Measurements from ENCODE around the gene SYT7.

The SYT7 gene

DNA sequence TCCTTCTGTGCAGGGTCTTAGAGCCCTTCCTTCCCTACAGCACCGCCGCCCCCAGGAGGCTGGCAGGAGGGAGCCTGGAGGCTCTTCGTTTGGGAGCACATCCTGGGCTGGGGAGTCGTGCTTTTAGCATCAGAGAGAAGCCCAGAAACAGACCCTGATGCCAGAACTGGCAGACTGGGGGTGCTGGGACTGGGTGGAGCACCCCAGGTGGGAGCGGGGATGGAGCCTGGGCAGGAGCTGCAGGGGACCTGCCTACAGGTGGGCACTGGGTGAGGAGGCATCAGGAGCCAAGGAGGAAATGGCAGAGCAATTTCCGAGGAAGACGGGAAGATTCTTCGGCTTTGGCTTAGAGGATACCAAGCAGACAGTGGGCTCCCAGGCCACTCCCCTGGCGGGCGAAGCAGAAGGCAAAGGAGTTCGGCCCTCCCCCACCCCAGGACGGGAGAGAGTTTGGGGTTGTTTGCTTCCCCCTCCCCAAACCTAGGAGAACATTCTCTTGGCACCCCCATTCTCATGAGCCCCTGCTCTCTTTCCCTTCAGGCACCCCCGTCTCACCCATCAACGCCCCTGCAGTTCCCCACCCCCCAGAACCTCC is 1.1 kb downstream of the SYT7 start:
- no peak for DNase-seq

DNA sequence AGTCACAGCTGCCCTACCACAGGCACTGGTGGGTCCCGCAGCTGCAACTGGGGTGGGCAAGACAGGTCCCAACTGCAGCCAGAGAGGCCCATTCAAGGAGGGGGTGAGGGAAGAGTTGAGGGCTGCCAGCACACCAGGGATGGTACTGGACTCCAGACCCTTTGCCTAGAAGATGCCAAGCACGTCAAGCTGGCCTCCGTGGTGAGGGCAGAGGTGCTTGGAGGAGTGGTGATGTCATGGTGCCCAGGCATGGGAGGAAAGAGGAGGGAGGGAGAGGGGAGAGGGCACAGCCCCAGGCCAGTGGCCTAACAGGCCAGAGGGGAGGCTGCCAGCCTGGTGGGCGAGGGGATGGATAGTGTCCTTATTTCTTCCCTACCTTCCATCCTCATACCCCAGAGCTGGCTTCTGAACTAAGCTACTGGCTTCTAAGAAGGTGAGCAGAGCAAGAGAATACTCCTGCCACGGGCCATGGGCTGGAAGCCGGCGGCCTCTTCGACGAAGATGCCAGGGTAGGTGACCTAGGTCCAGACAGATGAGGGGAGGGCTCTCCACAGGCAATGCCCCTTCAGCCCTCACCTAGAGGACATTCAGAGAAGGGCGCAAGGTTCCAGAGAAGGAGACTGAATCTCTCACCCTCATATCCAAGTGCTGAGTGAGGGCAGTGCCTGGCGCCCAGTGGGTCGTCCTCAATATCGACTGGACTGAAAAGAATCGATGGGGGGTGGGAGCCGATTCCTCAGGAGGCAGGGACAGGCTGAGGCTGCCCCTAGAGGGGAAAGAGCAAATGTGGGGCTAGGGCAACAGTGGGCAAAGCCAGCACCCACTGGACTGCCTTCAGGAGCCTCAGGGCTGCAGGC is 1.8 kb downstream of the SYT7 start:
- DNase-seq: no peak

DNA sequence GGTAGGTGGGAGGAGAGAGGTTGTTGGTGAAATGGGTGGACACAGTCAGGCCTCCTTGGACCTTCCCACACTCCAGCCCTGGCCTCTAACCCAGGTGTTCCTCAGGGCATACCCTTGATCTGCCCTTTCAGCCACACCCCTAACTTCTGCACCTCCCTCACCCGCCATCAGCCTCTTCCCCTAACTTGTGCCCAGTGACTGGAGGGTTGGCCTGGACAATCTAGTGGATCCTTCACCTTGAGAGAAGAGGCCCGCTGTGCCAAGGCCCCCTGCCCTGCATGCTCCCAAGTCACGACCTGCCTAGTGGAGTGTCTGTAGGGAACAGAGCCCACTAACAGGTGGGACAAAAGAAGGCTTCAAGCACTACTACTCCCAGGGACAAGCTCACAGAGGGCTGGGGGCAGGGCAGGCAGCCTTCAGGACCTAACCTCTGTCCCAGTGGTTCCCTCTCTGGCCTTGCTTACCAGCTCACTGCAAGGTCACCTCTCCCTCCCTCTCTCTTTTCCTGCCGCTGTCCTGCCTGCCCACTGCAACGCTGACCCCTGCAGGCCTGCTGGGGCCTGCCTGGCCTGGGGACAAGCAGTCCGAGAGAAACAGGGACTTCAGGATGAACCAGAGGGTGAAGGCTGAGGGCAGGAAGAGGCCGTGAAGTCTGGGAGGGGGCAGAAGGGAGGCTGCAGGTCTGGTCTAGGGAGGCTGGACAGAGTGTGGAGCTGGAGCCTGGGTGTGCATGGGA is 3.3 kb downstream of the SYT7 start:
- DNase-seq: no peak

DNA sequence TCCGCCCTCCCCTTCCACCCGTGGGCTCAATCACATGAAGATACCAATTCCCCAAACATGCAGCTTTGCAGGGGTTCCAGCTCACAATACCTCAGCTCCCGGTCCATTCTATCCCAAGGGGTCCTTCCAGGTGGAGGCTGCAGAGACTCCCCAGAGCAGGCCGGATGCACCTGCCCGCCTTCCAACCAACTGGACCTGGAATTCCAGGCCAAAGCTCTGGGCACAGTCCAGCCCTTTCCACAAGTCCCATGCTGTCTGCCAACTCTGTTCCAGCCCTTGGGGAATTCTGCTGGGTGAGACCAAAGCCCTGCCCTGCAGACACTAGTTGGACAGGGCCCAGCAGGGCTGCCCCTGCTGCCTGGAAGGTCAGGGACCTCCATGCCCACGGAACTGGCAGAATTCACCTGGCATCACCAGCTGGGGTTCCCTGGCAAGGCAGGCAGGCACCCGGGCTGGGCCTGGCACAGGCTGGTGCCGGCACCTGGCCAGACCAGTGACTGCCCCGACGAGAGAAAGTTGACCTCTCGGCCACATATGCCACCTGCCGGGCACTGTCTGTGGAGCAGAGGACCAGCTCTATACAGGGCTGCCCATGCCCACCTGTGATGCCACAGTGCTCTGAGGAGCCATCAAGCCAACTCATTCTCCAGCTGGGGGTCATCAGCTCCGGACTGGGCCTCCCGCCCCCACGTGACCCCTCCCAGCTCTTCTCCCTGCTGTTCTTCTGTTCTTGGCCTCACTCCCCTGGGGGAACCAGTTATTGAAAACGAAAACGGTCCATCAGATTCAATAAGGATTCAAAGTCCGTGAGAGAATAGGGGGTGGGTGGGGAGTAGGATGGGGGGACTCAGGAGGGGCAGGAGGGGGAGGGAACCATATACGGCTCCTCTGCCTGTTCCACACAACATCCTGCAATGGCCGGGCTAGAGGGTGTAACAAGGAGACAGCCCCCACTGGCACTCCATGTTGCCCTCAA is 4.7 kb downstream of the SYT7 start:
- no peak for DNase-seq

DNA sequence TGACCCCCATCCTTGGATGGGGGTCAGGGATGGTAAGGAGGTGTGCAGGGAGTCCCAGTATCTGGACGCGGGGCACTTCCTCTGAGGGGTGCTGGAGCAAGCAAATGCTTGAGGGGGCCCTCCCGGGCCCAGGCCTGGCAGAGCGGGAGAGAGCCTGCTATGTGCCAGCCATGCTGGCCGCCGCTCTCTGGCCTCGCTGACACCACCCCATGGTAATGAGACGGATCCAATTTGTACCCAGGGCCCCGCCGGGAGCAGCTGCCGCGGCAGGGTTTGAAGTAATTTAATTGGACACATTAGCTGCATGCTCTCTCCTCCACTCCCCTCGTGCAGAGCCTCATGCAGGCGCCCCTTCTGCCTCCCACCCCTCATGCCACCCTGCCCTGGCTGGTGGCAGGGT is 6.3 kb downstream of the SYT7 start:
- no peak for DNase-seq

DNA sequence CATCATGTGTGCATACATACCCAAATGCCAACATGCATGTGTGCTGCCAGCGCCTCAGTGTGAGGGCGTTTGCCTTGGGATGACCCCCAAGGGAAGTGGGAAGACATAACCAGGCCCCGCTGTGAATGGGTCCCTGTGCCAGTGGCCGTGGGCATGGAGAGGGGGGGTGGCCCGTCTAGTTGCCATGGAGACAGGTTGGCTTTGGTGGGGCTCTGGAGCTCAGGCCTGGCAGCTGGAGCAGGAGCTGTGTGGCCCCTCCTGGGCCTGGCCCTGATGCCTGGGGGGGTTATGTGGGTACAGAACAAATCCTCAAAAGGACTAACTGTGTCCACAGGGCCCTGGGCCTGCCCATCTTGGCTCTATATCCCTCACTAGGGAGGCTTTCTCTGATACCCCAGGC is 8.0 kb downstream of the SYT7 start:
- DNase-seq: no peak

DNA sequence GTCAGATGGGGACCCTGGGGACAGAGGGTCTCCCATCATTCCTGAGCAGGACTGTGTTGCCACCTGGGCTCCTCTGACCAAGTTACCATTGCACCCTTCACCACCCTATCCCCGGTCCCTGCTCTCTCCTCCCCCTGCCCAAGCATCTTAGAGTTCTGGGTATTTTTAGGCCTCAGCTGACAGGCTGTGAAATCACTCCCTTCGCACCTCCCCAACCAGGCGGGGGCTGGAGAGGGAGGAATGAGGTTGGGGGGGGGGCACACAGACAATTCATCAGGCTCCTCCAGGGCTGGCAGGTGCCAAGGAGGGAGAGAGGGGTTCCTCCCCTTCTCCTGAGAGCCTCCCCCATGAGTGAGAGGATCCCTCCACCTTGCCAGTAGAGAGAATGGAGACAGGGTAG is 9.0 kb downstream of the SYT7 start:
- DNase-seq: no peak

DNA sequence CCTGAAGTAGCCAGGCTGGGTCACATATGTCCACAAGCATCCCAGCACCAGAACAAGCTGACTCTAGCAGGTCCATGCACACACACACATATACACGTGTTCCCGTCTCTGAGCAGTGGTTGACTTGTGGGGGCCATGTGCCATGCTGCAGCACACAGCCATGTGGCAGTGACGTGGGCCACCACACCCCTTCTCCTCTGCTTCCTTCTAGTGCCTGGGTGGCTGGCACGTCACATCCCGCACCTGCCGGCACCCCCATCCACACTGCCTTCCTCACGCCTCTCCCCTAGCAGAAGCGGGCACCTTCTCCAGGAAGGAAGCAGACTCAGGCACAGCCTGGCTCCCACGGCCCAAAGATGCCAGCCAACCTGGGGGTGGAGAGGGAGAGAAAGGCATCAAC is 9.5 kb downstream of the SYT7 start:
- no peak for DNase-seq

DNA sequence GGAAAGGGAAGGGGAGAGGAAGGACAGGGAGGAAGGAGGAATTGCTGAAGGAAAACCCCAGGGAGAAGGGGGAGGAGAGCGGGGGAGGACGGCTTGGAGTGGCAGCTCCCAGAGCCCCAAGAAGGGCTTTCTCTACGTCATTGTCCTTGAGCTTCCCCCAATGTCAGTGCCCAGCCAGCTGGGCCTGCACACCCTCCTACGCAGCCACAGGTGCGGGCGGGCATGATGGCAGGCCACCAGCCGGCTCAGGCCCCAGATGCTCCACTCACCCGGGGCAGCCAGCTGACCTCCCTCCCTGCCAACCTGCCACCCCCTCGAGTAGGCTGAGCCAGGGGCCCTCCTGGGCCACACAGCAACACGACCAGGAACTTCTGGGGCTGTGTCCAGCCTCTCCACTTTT is 11.2 kb downstream of the SYT7 start:
- DNase-seq: no peak

DNA sequence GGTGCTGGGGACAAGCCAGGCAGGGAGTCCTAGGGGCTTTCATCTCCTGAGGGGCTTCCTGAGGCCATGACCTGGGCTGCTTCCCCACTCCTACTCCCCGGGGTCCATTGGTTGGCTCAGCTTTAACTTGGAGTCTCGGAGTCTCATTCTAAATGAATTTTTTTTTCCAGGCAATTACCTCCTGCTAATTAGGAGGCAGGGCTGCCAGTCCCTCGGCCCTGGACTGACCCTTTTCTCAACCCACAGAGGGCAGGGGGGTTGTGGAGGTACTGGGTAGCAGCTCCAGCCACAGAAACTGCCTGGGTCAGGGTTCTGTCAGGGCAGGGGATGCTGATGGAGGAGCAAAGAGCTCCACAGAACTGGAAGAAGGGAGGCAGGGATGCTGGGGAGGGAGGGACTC is 11.9 kb downstream of the SYT7 start:
- DNase-seq: no peak

DNA sequence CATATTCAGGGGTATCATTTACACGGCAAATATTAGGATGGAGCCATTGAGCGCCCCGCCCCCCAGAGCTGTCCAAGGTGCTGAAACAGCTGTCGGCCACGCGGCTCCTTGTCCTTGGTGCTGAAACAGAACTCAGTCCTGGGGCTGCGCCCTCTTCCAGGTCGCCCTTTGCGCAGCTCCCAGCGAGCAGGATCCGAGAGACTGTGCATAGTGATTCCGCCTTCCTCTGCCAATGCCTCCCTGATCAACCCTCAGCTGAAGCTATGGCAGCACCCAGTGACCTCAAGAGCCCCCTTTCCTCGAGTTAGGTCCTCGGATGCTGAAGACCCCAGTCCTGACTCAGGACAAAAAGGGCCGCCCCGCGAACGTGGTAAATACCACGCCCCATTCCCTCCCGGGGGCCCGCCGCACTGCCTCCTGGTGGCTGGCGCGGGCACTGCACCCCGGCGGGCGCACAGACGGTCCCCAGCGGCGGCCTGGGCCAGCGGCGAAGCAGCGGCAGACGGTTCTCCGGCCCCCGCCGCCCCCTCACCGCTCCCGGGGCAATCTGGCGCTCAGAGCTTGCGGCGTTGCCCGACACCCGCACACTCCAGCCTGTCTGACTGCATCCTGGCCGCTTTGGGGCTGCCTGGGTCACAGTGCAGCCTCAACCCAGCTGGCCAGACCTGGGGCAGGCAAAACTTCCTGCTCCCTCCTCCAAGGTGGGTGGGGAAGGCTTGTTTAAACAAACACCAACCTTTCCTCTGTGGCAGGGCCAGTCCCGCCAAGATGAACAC is 13.4 kb downstream of the SYT7 start:
- peak; percentile 73 for DNase-seq

DNA sequence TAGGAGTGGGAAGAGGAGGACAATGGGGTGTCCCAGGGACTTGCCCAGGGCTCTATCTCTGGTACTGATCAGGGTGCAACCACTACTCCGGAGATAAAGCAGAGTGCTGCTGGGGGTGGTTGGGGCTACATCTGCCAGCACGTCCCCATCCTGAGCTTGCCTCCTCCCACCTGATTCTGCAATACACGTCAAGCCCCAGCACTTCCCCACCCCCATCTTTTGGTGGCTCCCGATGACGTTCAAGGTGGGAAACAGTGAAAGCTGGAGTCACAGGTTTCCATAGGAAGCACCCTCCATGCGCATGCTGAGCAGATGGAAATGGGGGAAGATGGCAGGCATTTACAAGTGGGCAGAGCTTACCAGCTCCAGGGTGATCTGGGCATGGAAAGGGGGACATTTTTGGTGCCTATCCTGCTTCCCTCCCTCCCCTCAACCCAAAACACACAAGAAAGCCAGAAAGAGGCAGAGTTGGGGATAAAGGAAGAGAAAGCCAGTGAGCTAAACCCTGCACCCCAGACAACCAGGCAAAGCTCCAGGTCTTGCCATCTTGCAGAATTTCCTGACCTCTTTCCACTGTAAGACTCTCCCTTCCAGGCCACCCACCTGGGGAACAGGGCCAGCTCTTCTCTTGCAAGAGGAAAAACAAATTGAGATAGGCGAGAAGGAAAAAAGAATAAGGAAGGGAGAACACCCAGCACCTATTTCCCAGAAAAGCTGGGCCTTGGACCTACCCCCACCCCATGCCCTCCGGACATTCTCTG is 15.8 kb downstream of the SYT7 start:
- no peak for DNase-seq

DNA sequence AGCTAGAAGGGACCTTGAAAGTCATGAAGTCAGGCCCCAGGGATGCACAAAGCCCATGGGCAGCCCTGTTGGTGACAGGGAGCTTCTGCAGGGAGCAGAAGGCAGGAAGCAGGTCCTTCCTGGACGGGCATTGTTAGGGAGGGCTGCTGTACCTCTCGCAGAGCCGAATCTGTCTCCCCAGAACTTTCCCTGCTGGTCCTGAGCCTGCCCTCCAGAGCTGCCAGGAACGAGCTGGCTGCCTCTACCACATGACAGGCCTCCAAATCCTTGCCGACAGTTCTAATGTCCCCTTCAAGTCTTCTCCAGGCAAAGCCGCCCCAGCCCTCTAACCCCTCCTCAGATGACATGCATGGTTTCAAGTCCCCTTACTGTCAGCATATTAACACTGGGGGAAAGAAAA is 20.1 kb downstream of the SYT7 start:
- DNase-seq: no peak

DNA sequence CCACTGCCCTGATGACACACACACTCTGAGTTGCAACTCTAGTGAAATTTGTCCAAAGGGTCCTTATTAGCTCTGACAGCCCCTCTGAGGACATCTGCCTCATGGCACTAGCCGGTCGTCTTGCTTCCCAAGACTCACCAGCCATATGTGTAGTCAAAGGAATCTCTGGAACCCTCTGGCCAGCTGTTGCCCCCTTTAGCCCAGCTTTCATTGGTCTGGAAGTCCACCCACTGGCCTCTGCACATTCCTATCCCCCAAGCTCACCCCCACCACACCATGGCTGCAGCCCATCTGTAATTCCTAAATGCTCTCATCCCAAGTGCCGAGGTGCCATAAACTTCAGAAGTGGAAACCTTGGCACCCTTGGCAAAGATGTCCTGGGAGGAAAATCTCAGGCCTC is 24.3 kb downstream of the SYT7 start:
- DNase-seq: no peak

DNA sequence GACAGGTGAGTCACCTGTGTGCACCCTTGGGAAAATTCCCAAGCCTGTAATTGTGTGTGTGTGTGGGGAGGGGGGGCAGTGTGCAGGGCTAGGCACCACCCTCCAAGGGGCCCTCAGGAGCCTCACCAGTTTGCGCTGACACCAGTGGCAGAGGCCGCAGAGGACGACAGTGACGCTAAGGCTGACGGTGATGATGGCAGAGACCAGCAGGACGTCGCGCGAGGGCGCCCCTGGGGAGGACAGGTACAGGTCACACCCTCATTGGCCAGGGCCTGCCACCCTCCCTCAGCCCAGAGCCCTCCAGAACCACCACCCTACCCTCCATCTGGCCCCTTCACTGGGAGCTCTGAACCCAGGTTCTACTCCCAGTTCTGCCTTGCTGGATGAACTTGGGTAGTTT is 24.9 kb downstream of the SYT7 start:
- no peak for DNase-seq

DNA sequence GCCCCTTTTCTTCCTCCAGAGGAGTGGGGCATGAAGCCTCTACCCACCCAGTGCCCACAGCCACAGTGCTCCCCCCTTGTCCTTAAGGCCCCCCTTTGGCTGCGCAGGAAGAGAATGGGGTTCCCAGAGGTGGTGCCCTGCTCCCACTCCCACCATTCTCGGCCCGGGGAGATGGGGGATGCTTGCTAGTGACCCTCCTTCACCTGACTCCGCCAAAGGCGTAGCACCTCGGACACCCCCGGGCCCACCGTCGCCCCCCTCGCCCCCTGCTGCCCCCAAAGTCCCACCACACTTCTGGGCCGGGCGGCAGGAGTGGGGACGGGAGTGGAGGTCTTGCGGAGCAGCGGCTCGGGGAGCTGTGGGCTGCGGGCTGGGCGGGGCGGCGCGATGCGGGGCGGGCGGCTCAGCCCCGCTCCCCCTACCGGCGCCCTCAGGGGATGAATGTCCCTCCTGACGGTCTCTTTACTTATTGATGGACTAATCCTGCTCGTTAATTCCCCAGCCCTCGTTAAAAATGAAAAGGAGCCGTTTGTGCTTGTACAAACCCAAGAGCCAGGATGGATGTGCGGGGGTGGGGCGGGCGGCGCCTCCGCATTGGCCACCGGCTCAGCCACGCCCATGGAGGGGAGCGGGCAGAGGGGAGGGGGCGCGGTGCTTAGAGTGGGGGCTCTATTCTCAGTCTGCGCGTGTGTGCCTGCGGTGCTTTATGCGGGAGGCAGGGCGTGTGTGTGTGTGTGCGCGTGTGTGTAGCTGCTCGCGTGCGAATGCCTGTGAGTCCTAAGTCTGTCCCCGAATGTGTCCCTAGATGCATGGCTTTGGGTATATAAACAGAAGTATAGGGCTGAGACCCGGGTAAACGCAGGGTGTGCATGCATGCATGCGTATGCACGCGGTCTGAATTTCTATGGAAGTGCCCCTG is 25.6 kb downstream of the SYT7 start:
- no peak for DNase-seq

DNA sequence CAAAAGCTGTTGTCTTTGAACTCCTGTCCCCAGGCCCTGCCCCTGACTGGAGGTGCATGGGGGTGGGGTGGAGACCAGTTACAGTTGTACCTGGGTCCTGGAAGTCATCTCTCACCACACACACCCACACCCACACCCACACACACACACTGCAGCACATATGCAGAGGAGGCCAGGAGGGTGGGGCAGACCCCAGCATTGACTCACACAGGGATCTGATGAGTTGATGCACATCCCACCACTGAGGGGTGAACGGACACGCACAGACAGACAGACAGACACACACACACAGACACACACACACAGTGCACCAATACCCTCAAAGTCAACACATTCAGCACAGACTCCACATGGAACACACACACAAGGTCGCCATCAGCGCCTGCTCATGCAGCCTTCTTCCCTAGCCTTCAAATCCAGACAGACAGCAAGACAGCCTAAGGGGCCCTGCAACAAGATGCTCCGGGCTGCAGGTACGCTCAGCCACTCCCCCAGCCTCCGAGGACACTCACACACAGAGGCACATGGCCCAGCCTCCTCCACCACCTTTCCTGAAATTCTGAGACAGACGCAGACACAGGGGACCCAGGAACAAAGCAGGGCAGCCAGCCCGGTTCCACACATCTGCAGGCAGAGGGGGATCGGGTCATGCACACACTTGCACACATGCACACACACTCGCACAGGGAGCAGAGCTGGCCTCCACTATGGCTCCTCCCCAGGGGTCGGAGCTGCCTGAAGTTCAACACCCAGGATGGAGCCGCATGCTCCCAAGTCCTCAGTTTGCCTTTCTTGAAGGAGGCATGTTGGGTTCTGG is 26.5 kb downstream of the SYT7 start:
- DNase-seq: peak; percentile 17

DNA sequence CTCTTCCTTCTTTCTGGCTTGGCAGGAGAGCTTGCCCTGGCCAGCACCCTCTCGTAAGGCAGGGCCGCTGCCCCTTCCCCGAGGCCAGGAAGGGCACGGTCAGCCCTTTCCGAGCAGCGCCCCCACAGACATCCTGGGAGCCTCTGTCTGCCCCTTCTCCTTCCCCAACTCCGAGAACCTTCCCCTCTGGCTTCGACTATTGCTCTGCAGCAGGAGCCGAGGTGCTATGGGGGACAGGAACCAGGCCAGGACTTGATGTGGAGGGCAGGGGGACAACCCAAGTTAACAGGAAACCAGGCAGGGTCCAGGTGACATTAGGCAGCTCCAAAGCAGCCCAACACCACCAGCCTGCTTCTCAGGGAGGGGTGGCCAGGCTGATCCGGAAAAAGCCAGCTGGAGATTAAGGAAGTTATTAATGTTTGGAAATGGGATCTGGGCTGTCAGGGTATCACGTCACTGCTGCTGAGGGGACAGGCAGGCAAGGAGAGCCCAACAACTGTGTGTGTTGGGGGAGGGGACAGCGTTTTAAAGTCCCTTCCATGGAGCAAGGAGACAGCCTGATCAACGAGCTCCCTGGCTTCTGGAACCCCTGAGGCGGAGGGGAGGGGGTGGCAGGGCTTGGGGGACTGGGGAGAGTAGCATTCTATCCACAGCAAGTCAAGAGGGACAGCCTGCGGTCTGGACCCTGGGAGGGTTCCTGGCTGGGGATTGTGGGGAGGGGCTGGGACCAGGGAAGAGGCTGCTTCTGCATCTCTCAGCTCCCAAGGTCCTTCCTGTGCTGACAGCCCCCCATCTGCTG is 27.3 kb downstream of the SYT7 start:
- no peak for DNase-seq
